HG02759 (cell line): ENCODE results near the gene RBMS3.
"Not testable (repeated sequence)": the region's sequence is repeated elsewhere in the genome, so short reads cannot be mapped to it uniquely, and the experiment has no call there.

Experiments
- ATAC-seq: cut with Tn5 transposase; IDR thresholded peaks from one replicate; pipeline ENCODE4 v1.9.1; 2021; ENCODE audit warnings: mild to moderate bottlenecking, moderate library complexity; ENCODE audit not compliant: unreplicated experiment

The RBMS3 gene

GRCh38 chr3:29649815-29650547, 369.1 kb downstream of the RBMS3 start:
- peak; percentile 88 for ATAC-seq

GRCh38 chr3:29653680-29654079, 372.8 kb downstream of the RBMS3 start:
- ATAC-seq = no peak

GRCh38 chr3:29655015-29655747, 374.3 kb downstream of the RBMS3 start:
- no peak for ATAC-seq

GRCh38 chr3:29665688-29666087, 384.8 kb downstream of the RBMS3 start:
- no peak for ATAC-seq

- no peak for ATAC-seq
These were observed 387.4 kb downstream of the RBMS3 start for GRCh38 chr3:29668233-29668632.

GRCh38 chr3:29668728-29669127, 387.9 kb downstream of the RBMS3 start:
- ATAC-seq = no peak

- ATAC-seq = not testable (repeated sequence)
These were observed 389.6 kb downstream of the RBMS3 start for GRCh38 chr3:29670476-29670875.

- no peak for ATAC-seq
These were observed 396.6 kb downstream of the RBMS3 start for GRCh38 chr3:29677421-29677820.

GRCh38 chr3:29679944-29680343, 399.1 kb downstream of the RBMS3 start:
- ATAC-seq = no peak

GRCh38 chr3:29683018-29683993, 402.4 kb downstream of the RBMS3 start:
- ATAC-seq = peak; percentile 64

- ATAC-seq = peak; percentile 92
These were observed 406.2 kb downstream of the RBMS3 start for GRCh38 chr3:29686889-29687592.

GRCh38 chr3:29690686-29691353, 409.9 kb downstream of the RBMS3 start:
- ATAC-seq = no peak

- no peak for ATAC-seq
These were observed 413.0 kb downstream of the RBMS3 start for GRCh38 chr3:29693863-29694262.

- ATAC-seq = no peak
These were observed 413.5 kb downstream of the RBMS3 start for GRCh38 chr3:29694331-29694730.

GRCh38 chr3:29694783-29695182, 413.9 kb downstream of the RBMS3 start:
- no peak for ATAC-seq

GRCh38 chr3:29695201-29695600, 414.3 kb downstream of the RBMS3 start:
- ATAC-seq = no peak

- ATAC-seq = no peak
These were observed 414.9 kb downstream of the RBMS3 start for GRCh38 chr3:29695643-29696198.

- ATAC-seq = no peak
These were observed 415.4 kb downstream of the RBMS3 start for GRCh38 chr3:29696311-29696710.

GRCh38 chr3:29697989-29698388, 417.1 kb downstream of the RBMS3 start:
- ATAC-seq = no peak

GRCh38 chr3:29700256-29700655, 419.4 kb downstream of the RBMS3 start:
- ATAC-seq = no peak
